ENCODE data around the gene RET.

DNA sequence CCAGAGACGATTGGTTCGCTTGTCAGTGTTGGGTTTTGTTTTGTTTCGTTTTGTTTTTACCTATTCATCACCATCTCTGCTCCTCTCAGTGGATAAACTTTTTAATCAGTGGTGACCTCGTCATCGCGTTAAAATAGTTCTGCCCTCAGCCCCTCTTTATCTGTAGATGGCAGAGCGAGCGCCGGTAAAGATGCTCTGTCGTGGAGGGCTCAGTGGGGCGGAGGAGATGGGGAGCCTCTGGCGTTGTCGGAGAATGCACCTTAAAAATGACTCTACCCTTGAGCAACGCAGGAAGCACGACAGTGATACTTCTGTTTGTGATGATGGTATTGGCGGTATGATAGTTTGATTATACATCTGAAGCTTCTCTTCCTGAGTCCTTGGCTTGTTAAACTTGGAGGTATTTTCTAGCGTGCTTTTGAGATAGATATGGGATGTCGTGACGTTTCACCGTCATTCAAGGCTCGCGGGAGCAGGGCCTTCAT is 61.9 kb downstream of the RET start:
- TF ChIP-seq EZH2 (IDR thresholded peaks at IDR 0.05) (no peak), POLR2AphosphoS5 (IDR thresholded peaks at IDR 0.05; ENCODE audit: borderline replicate concordance, low read depth, low read length) (no peak)
